GM19468 (cell line): ENCODE results near the gene ZBTB7C.

Experiments used
- ATAC-seq: cut with Tn5 transposase; IDR thresholded peaks from one replicate; pipeline ENCODE4 v1.9.1; 2021; ENCODE audit warnings: mild to moderate bottlenecking, moderate library complexity, moderate number of reproducible peaks; ENCODE audit not compliant: unreplicated experiment; ENCODE audit errors: extremely low read depth

Gene ZBTB7C

GRCh38 chr18:47978141-47978540 is 431.0 kb downstream of the ZBTB7C start:
- ATAC-seq = no peak
